Mesodermal cell (in vitro differentiated cells): ENCODE results near the gene SERPINB3.
"Not testable (repeated sequence)": the region's sequence is repeated elsewhere in the genome, so short reads cannot be mapped to it uniquely, and the experiment has no call there.

Experiments used
- H3K27ac ChIP-seq: 2 replicates; pipeline ENCODE4 v1.7.0; 2013; ENCODE audit warnings: mild to moderate bottlenecking, low read depth, low read length, moderate library complexity; ENCODE audit not compliant: severe bottlenecking
- H3K36me3 ChIP-seq: 2 replicates; pipeline ENCODE4 v1.7.1; 2013; ENCODE audit warnings: mild to moderate bottlenecking, low read length, moderate library complexity; ENCODE audit not compliant: control insufficient read depth, insufficient read depth
- H3K4me1 ChIP-seq: one replicate; pipeline ENCODE4 v1.7.1; 2013; ENCODE audit warnings: mild to moderate bottlenecking, low read length; ENCODE audit not compliant: insufficient read depth, control insufficient read depth, poor library complexity, severe bottlenecking
- H3K4me3 ChIP-seq: 2 replicates; pipeline ENCODE4 v1.7.0; 2013; ENCODE audit warnings: low read length, control low read depth, mild to moderate bottlenecking; ENCODE audit not compliant: insufficient read depth, poor library complexity, severe bottlenecking; ENCODE audit errors: extremely low read depth
- H3K9me3 ChIP-seq: 2 replicates; pipeline ENCODE4 v1.7.1; 2013; ENCODE audit warnings: mild to moderate bottlenecking, low read length, moderate library complexity; ENCODE audit not compliant: control insufficient read depth
- WGBS, 2 experiments: methylation state at CpG; one replicate each; pipeline ENCODE4 v1.1.5; 2013; ENCODE audit warnings: missing lambda C conversion rate in 2 of 2; ENCODE audit not compliant: insufficient coverage in 2 of 2; 5-methylcytosine and 5-hydroxymethylcytosine counted together

The SERPINB3 gene

DNA sequence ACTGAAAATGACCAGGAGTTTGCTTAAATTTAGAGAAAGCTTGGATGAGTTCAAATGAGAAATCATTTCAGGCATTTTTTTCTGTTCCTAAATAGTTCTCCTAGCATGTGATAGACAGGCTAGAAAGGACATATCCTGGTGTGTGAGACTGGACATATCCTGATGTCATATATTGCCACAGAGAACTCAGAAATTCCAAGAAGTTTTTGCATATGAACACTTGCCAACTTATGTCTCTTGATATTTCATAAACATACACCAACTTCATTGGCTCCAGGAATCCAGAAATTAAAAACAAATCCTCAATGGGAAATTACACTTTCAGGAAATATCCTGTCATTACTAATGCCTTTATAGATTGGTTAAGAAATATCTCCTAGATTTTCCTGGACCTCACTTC is 14.8 kb downstream of the SERPINB3 start:
- Histone ChIP-seq H3K27ac (no peak overlapping the region), H3K4me3 (no peak overlapping the region), H3K36me3 (no peaks in the 10 kb centered on the region), H3K9me3 (no peaks in the 10 kb centered on the region), H3K4me1 (no peaks in the 10 kb centered on the region)

DNA sequence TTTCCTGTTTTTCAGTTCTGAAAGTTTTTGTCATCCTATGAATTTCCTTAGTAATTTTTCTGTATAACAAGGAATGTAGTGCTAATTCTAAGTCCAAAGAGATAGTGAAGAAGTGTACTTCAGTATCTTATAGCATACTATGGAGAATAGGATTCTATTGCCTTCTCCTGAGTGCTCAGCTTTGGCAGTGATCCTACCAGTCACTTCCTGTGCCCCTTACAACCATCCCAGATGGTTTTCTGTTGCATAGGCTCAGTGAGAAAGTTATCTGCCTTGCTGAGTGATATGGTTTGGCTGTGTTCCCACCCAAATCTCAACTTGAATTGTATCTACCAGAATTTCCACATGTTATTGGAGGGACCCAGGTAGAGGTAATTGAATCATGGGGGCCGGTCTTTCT is 17.0 kb downstream of the SERPINB3 start:
- not testable (repeated sequence) for H3K27ac ChIP-seq, H3K36me3 ChIP-seq, H3K4me3 ChIP-seq, H3K4me1 ChIP-seq, H3K9me3 ChIP-seq
- WGBS, 2 experiments = no CpG with 5 or more reads among the region's 1 CpG

DNA sequence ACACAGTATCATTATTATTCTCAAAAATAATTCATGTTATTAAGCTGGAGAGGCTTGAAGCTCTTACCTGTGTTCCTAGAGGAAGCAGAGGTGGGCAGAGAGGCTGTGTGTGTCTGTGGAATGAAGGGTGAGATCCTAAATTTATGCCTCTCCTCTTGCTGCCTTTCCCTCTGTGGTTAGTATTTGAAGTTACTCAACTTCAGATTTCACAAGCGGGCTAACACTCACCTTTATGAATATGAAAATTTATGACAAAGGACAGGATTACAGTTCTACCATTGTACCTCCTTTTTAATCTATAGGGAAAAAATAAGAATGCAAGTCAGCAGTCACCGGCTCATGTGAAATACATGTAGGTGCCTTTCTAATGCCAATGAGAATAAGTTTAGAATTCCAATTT is 17.6 kb downstream of the SERPINB3 start, which contains the start of gene SERPINB4:
Gene SERPINB4 (minus strand): TSS at position 115 of the 400 bp plus-strand sequence. CDS start 679 bp downstream, outside the sequence.
- not testable (repeated sequence) for H3K4me1 ChIP-seq, H3K36me3 ChIP-seq, H3K27ac ChIP-seq, H3K9me3 ChIP-seq, H3K4me3 ChIP-seq
- no CpG with 5 or more reads among the region's 2 CpGs for WGBS, 2 experiments

- not testable (repeated sequence) for H3K4me3 ChIP-seq, H3K27ac ChIP-seq, H3K36me3 ChIP-seq, H3K9me3 ChIP-seq, H3K4me1 ChIP-seq
- 60 to 86% methylated on average over 1 of the region's 4 CpGs for WGBS, 2 experiments
Observed at GRCh38 chr18:63642668-63643356, 18.9 kb downstream of the SERPINB3 start.

- not testable (repeated sequence) for H3K4me3 ChIP-seq, H3K36me3 ChIP-seq, H3K27ac ChIP-seq, H3K4me1 ChIP-seq, H3K9me3 ChIP-seq
- 83 to 100% methylated on average over 1 of the region's 4 CpGs for WGBS, 2 experiments
Observed at GRCh38 chr18:63641157-63641680, 20.5 kb downstream of the SERPINB3 start.

DNA sequence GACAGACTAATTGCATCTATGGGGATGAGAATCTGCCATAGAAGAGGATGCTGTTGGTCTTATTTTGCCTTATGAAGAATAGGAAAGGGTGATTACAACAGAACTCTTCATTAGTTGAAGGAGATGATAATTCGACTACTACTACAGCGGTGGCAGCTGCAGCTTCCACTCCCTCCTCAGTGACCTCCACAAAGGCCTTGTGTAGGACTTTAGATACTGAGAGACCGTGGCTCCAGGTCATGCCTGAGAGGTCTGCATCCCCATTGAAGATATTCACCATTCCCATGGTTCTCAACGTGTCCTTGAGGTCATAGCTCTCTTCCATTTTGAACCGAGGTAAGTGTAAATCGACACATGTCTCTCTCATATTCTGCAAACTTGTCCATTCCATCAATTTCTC is 24.0 kb downstream of the SERPINB3 start:
- H3K9me3 ChIP-seq = no peaks in the 10 kb centered on the region
- WGBS, 2 experiments = 83 to 87% methylated on average over 1 to 5 of the region's 6 CpGs

GRCh38 chr18:63627819-63628218 is 33.9 kb downstream of the SERPINB3 start:
- Histone ChIP-seq H3K9me3 (peaks cover 33% of the 10 kb centered on the region), H3K27ac (no peak overlapping the region)

More for the DNA sequence above, 24.0 kb downstream of the SERPINB3 start:
- Histone ChIP-seq H3K36me3 (no peaks in the 10 kb centered on the region), H3K4me3 (no peak overlapping the region), H3K4me1 (no peaks in the 10 kb centered on the region), H3K27ac (no peak overlapping the region)

GRCh38 chr18:63626431-63626830 is 35.3 kb downstream of the SERPINB3 start:
- Histone ChIP-seq H3K9me3 (peaks cover 33% of the 10 kb centered on the region), H3K27ac (no peak overlapping the region), H3K4me3 (no peak overlapping the region), H3K36me3 (no peaks in the 10 kb centered on the region), H3K4me1 (no peaks in the 10 kb centered on the region)
- WGBS, 2 experiments = 83 to 90% methylated on average over 3 to 4 of the region's 4 CpGs

More at GRCh38 chr18:63627819-63628218, 33.9 kb downstream of the SERPINB3 start:
- no peaks in the 10 kb centered on the region for H3K4me1 ChIP-seq
- H3K36me3 ChIP-seq = no peaks in the 10 kb centered on the region
- H3K4me3 ChIP-seq = no peak overlapping the region

DNA sequence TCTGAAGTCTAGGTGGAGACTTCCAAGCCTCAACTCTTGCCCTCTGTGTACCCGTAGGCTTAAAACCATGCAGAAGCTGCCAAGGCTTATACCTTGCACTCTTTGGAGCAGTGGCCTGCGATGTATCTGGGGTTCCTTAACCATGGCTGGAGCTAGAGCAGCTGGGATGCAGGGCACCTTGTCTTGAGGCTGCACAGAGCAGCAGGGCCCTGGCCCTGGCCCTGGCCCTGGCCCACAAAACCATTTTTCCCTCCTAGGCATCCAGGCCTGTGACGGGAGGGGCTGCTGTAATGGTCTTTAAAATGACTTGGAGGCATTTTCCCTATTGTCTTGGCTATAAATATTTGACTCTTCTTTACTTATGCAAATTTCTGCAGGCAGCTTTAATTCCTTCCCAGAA is 36.8 kb downstream of the SERPINB3 start:
- Histone ChIP-seq H3K27ac (no peak overlapping the region), H3K36me3 (no peaks in the 10 kb centered on the region), H3K4me1 (no peaks in the 10 kb centered on the region), H3K4me3 (no peak overlapping the region), H3K9me3 (peaks cover 33% of the 10 kb centered on the region)
- 88 to 93% methylated on average over 1 to 2 of the region's 3 CpGs for WGBS, 2 experiments

DNA sequence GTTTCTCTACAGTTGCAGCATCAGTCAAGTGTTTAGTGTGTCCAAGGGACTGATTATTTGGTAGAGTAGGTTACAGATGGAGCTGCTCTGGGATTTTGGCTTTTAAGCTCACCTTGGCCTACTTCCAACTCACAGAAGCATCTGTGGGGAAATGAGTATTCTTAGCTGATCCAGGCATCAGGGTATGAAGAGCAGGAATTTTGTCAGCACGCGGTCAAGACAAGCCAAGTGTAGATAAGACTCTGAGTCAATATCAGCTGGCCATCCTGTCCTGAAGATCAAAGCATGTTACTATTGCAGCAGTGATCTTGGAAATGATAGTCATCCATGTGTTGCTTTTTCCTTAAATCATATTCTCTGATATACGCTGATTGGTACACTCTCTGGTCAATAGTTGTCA is 42.0 kb downstream of the SERPINB3 start:
- no peak overlapping the region for H3K4me3 ChIP-seq
- no peak overlapping the region for H3K27ac ChIP-seq
- H3K9me3 ChIP-seq = peaks cover 10% of the 10 kb centered on the region
- H3K4me1 ChIP-seq = peaks cover 4% of the 10 kb centered on the region
- WGBS, 2 experiments = 94 to 100% methylated on average over 2 to 3 of the region's 3 CpGs
- H3K36me3 ChIP-seq = no peaks in the 10 kb centered on the region

GRCh38 chr18:63617915-63618234 is 43.8 kb downstream of the SERPINB3 start:
- H3K9me3 ChIP-seq = no peaks in the 10 kb centered on the region
- no peaks in the 10 kb centered on the region for H3K36me3 ChIP-seq
- peaks cover 4% of the 10 kb centered on the region for H3K4me1 ChIP-seq
- no peak overlapping the region for H3K4me3 ChIP-seq
- WGBS, 2 experiments = no CpG with 5 or more reads among the region's 2 CpGs
- H3K27ac ChIP-seq = no peak overlapping the region
